ENCODE measurements around the gene LBHD1.
"Not testable (repeated sequence)": the region's sequence is repeated elsewhere in the genome, so short reads cannot be mapped to it uniquely, and the experiment has no call there.

Gene LBHD1

GRCh38 chr11:62616957-62617356, 55.1 kb downstream of the LBHD1 start:
- DNase-seq (ENCODE audit: low read depth): not testable (repeated sequence)

DNA sequence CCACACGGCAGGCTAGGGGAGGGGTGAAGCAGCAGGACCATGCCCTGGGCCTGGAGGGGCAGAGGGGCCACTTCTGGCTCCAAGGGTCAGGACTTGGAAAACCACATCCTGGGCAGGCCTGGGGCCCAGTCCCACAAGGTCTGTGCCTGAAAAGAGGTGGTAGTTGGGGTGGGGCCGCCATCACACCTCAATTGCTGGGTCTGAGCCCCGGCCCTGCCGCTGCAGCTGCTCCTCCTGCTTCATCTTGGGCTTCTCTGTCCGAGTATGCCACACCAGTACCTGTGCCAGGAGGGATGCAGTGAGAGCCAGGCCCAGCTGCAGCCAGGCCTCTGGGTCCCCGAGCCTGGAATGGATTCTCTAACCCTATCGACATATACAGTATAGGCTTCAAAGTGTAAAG, 56.5 kb downstream of the LBHD1 start:
- DNase-seq (ENCODE audit: low read depth): no peak

DNA sequence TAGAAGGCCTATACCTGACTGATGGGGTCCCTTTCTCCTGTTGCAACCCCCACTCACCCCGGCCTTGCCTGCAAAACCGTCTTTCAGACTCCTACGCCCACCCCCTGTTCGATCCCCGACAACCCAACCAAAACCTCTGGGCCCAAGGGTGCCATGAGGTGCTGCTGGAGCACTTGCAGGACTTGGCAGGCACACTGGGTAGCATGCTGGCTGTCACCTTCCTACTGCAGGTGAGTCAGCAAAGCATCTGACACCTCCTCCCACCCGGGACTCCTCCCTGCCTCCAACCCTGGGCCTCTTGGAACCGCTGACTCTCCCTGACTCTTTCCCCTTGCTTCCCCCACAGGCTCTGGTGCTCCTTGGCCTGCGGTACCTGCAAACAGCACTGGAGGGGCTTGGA, 57.8 kb downstream of the LBHD1 start:
- DNase-seq (ENCODE audit: low read depth): no peak

DNA sequence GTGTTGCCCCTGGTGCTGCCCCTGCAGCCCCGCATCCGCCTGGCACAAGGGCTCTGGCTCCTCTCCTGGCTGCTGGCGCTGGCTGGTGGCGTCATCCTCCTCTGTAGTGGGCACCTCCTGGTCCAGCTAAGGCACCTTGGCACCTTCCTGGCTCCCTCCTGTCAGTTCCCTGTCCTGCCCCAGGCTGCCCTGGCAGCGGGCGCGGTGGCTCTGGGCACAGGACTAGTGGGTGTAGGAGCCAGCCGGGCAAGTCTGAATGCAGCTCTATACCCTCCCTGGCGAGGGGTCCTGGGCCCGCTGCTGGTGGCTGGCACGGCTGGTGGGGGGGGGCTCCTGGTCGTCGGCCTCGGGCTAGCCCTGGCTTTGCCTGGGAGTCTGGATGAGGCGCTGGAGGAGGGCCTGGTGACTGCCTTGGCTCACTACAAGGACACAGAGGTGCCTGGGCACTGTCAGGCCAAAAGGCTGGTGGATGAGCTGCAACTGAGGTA, 58.7 kb downstream of the LBHD1 start:
- DNase-seq (ENCODE audit: low read depth): no peak
